Measurements from ENCODE around the gene RIPOR3. TPM values are rescaled to one million over a fixed set of nuclear protein-coding genes. Genes with fewer than 3 reads are reported as not detected.

Gene RIPOR3
- total RNA-seq, 2 donors from 2014 or later = 4.5 to 8.4 TPM

DNA sequence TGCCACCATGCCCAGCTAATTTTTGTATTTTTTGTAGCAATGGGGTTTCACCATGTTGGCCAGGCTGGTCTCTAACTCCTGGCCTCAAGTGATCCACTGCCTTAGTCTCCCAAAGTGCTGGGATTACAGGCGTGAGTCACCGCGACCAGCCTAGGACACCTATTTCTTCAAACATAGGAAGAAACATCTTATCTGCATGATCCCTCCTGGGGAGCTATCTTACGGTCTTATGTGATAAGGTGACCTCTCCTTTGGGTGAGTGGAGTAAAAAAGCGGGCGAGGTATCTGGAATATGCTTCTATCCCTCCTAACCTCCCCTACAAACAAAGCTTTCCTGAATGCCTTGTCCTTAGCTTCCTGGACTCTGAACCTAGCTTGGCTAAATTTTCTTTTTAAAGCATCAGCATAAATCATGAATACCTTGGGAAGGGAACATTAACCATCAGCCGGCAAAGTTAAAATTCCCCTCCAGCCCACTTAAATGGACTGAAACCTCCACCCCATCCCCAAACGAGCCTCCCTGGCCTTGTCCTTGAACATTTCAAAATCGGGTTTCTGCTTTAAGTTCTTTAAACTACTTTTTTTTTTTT lies 24.5 kb downstream of the RIPOR3 start:
- ATAC-seq (ENCODE audit: insufficient number of reproducible peaks, low FRiP score, low read depth) (no peak), DNase-seq (ENCODE audit: low spot score) (no peak)
- no peaks in the 10 kb centered on the region for H3K9me3 ChIP-seq
- no peak overlapping the region for H3K4me3 ChIP-seq
- H3K36me3 ChIP-seq = no peaks in the 10 kb centered on the region
- no peak overlapping the region for H3K27ac ChIP-seq
- H3K27me3 ChIP-seq (replicated peaks; ENCODE audit: insufficient read depth) = no peaks in the 10 kb centered on the region
- TF ChIP-seq, protein P1, sequence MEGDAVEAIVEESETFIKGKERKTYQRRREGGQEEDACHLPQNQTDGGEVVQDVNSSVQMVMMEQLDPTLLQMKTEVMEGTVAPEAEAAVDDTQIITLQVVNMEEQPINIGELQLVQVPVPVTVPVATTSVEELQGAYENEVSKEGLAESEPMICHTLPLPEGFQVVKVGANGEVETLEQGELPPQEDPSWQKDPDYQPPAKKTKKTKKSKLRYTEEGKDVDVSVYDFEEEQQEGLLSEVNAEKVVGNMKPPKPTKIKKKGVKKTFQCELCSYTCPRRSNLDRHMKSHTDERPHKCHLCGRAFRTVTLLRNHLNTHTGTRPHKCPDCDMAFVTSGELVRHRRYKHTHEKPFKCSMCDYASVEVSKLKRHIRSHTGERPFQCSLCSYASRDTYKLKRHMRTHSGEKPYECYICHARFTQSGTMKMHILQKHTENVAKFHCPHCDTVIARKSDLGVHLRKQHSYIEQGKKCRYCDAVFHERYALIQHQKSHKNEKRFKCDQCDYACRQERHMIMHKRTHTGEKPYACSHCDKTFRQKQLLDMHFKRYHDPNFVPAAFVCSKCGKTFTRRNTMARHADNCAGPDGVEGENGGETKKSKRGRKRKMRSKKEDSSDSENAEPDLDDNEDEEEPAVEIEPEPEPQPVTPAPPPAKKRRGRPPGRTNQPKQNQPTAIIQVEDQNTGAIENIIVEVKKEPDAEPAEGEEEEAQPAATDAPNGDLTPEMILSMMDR (IDR thresholded peaks at IDR 0.05) = no peak
- peaks cover 0 to 4% of the 10 kb centered on the region in 2 donors for H3K4me1 ChIP-seq (ENCODE audit: control insufficient read depth in 1 of 2, low read depth in 2 of 2)

DNA sequence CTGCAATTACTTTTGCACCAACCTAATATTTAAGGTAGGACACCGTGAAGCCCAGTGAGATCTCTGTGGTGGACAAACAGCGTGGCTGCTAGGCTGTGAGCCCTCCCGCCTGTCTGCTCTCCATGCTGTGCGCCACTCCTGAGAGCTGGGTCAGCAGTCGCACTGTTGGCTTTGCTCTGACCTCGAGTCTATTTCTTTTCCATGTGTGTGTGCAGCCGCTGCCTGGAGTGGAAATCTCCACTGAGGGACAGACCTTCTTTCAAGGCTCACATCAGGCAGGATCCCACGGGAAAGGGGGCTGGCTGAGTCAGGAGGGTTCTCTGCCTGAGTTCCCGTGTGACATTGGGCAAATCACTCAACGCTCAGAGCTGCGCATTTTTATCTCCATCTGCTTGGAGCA lies 27.1 kb downstream of the RIPOR3 start:
- no peak for ATAC-seq (ENCODE audit: insufficient number of reproducible peaks, low FRiP score, low read depth)
- DNase-seq (ENCODE audit: low spot score) = no peak
- Histone ChIP-seq H3K4me3 (no peak overlapping the region), H3K4me1 (ENCODE audit: control insufficient read depth in 1 of 2, low read depth in 2 of 2) (peaks cover 0 to 23% of the 10 kb centered on the region in 2 donors), H3K36me3 (no peaks in the 10 kb centered on the region), H3K9me3 (no peaks in the 10 kb centered on the region), H3K27me3 (replicated peaks; ENCODE audit: insufficient read depth) (no peaks in the 10 kb centered on the region), H3K27ac (no peak overlapping the region)
- TF ChIP-seq, protein P1 (IDR thresholded peaks at IDR 0.05) = no peak

DNA sequence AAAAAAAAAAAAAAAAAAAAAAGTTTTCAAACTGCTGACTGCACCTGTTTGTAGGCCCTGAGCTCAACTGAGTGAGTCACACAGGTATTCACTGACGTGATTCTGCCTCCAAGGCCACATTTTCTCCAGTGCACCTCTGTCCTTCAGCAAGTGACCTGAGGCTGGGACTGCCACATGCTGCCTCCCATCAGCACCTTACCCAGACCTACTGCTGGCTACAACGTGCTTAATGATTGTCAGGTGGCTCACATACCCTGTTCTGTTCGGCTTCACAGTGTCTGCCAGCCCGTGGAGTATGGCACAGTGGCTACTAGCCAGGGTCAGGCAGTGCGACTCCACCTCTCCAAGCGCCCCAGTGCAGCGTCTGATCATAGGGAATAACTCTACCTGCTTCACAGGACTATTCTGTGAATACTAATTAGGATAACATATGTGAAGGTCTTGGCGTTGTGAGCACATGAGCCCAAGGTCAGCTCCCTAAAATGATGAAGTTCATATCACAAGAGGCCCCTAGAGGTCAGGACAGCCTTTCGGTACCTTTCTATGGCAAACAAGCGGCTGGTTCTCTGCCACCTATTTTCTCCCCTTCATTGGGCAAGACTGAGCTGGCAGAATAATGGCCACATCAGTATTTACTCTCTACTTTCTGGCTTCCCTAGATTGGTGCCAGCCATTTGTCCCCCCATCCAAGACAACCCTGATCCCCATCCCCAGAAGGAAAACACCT lies 28.1 kb downstream of the RIPOR3 start:
- no peak for DNase-seq (ENCODE audit: low spot score)
- Histone ChIP-seq H3K9me3 (no peaks in the 10 kb centered on the region), H3K27me3 (replicated peaks; ENCODE audit: insufficient read depth) (no peaks in the 10 kb centered on the region), H3K36me3 (no peaks in the 10 kb centered on the region), H3K4me3 (no peak overlapping the region), H3K27ac (no peak overlapping the region), H3K4me1 (ENCODE audit: control insufficient read depth in 1 of 2, low read depth in 2 of 2) (peaks cover 7 to 30% of the 10 kb centered on the region in 2 donors)
- TF ChIP-seq, protein P1 (IDR thresholded peaks at IDR 0.05) = no peak
- ATAC-seq (ENCODE audit: insufficient number of reproducible peaks, low FRiP score, low read depth) = no peak

DNA sequence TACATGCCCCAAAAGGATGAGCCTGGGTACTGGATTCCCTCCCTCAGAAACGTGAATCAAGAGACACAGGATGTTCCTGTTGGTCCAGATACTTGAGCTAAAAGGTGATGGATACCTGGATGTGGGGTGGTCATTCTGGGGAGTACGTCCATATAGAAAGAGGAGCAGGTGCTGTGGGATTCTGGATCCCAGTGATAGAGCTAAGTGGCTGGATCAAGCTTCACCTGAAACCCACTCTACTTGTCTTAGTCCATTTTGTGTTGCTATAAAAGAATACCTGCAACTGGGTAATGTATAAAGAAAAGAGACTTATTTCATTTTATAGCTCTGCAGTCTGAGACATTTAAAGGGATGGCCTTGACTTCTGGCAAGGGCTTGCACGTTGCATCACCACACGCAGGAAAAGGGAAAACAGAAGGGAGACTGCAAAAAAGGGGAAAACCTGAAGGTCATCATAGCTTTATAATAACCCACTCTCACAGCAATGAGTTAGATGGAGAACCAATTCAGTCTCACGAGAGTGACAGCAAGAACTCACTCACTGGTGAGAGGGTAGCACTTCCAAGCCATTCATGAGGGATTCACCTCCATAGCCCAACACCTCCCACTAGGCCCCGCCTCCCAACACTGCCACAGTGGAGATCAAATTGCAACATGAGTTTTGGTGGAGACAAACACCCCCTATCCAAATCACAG lies 31.2 kb downstream of the RIPOR3 start:
- Histone ChIP-seq H3K27me3 (replicated peaks; ENCODE audit: insufficient read depth) (no peaks in the 10 kb centered on the region), H3K4me3 (no peak overlapping the region), H3K36me3 (no peaks in the 10 kb centered on the region), H3K27ac (no peak overlapping the region), H3K4me1 (ENCODE audit: control insufficient read depth in 1 of 2, low read depth in 2 of 2) (peaks cover 17 to 41% of the 10 kb centered on the region in 2 donors), H3K9me3 (no peaks in the 10 kb centered on the region)
- TF ChIP-seq, protein P1 (IDR thresholded peaks at IDR 0.05) = no peak
- no peak for ATAC-seq (ENCODE audit: insufficient number of reproducible peaks, low FRiP score, low read depth)
- no peak for DNase-seq (ENCODE audit: low spot score)

DNA sequence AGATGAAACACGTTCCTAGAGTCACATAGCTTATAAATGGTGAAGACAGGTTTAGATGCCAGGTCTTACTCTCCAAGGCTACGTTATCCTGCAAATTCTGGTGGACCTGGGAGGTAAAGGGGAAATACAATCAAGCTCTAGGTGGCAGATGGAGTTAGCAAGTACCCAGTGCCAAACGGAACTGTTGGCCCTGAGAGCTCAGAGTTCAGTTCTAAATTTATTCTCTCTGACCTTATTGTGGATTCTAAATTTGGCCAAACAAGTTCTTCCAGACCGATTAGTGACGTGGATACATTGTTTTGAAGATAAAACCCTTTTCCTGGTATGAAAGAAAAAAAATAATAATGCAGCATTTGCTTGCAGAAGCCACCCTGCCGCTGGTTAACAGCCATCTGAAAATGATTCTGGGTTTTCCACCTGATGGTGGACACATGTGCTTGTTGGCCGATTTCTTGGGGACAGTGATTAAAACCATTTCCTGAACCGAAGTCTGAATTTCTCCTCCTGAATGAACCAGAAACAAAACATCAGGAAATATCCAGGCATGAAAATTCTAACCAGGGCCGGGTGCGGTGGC lies 32.5 kb downstream of the RIPOR3 start:
- no peak for DNase-seq (ENCODE audit: low spot score)
- Histone ChIP-seq H3K9me3 (no peaks in the 10 kb centered on the region), H3K4me1 (ENCODE audit: control insufficient read depth in 1 of 2, low read depth in 2 of 2) (peaks cover 18 to 48% of the 10 kb centered on the region in 2 donors), H3K4me3 (no peak overlapping the region), H3K27ac (no peak overlapping the region), H3K27me3 (replicated peaks; ENCODE audit: insufficient read depth) (no peaks in the 10 kb centered on the region), H3K36me3 (no peaks in the 10 kb centered on the region)
- TF ChIP-seq, protein P1 (IDR thresholded peaks at IDR 0.05) = no peak
- no peak for ATAC-seq (ENCODE audit: insufficient number of reproducible peaks, low FRiP score, low read depth)
